GM21515 (cell line): ENCODE measurements around the gene NR2E3.

Experiments
- ATAC-seq: cut with Tn5 transposase; IDR thresholded peaks from one replicate; pipeline ENCODE4 v1.9.1; 2021; ENCODE audit not compliant: unreplicated experiment

Gene NR2E3

DNA sequence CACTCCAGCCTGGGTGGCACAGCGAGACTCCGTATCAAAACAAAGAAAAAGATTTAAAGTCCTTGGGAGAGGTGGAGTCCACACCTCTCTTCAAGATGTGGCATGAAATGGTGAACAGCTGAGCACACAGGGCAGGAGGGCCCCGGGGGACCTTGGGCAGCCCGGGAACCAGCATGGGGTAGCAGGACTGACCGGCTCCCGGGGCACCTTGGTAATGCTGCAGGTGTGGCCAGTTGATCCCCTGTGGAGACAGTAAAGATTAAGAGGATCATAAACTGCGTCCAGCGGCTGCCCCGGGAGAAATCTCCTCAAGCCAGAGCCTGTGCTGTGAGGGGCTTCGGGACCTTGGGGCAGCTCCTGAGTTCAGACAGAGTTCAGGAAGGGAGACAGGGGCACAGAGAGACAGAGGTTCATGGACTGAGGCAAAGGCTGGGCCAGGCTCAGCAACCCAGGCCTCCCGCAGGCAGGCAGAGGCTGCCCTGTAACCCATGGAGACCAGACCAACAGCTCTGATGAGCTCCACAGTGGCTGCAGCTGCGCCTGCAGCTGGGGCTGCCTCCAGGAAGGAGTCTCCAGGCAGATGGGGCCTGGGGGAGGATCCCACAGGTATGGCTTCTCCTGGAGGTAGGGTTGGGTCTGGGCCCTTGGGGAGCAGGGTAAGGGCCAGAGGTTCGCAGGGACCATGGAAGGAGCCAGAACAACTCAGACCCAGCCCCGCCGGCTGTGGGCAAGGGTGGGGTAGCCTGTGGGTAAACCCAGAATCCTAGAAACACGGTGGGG lies at the start of gene NR2E3:
Gene NR2E3, plus strand, starts transcription at position 299 of the 780 bp plus-strand sequence. Its CDS starts 190 bp downstream, at position 489.
- no peak for ATAC-seq

DNA sequence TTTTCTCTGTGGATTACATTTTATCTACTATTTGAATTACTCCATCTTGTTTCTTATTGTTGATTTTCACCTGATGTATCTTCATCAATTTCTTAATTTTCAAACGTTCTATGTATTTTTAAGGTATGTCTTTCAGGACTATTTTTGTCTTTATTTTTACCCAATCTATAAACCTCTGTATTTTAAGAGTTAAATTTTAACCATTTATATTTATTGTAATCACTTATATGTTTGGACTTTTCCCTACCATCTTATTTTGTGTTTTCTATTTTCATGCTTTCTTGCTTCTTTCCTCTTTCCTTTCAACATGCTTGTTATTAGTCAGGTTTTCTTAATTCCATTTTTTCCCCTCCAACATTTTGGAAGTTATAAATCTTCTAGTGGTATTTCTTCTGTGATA lies 49.5 kb upstream of the NR2E3 start:
- no peak for ATAC-seq

DNA sequence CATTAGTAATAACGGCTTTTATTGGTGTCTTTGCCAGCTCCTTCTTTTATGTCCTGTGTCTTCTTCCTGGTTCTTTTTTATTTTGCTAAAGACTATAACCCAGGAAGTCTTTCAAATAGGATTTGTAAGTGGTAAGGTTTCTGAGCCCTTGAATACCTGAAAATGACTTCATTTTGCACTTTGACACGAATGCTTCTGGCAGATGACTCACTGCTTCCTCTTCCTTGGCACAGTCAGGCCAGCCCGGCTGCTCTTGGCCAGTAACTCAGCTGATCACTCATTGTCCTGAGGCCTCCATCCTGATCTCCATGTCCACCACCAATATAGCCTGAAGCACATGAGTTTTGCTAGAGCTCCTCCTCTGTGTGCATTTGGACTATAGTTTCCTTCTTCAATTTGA lies 48.7 kb upstream of the NR2E3 start:
- ATAC-seq = no peak

DNA sequence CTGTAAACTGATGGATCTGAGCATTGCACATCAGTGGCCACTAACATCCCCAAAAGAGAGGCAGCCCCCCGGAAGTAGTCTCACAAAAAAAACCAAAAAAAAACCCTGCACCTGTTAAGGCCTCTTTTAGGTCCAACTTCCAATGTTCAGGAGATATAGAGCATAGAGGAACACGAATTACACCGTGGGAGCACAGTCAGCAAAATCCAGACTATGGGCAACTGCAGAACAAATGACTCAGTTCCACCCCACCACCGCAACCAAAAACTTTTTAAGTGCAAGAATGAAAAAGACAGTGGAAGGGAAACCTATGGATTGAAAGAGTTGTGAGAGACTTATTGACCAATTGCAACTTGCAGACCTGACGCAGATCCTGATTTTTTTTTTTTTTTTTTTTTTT lies 42.2 kb upstream of the NR2E3 start:
- ATAC-seq = no peak

DNA sequence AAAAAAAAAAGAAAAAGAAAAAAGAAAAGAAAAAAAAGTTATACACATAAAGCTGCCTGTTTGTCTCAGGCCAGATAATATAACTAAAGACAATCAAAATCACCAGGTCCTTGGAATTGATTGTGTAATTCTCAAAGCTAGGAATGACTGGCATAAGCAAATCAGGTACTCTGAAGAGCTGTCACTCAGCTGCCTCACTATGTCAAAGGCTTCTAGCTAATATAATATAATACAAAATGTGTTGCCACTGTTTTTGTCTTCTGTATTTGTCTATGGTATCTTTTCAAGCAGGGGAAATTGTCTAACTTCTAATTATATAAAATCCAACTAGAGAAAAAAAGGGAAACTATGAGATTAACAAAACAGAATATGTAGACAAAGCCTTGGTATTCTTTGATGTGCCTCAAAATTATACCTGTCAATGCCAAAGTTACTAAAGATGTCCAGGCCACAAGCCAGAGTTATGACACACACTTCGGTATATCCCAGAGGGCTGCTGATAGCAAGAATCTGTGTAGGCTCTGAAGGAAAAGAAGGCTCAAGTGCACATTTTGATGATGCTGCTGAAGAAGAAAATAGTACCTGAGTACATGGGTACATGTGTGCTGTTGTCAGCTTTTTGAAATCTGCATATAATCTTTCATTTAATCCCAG lies 37.0 kb upstream of the NR2E3 start:
- ATAC-seq = no peak

DNA sequence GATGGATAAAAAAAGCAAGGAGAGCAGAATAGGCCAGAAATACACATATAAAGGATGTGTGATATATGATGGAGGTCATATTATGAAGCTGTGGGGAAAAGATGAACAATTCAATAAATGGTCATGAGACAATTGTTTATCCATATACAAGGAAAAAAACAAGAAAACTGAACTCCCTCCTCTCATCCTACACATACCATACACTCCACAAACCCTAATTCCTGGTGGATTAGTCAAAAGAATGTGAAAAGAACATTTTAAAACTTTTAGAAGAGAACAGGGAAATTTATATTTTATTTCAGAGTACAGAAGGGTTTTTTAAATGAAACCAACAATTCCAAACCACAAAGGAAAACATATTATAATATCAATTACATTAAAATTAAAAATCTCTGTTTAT lies 34.5 kb upstream of the NR2E3 start:
- no peak for ATAC-seq

DNA sequence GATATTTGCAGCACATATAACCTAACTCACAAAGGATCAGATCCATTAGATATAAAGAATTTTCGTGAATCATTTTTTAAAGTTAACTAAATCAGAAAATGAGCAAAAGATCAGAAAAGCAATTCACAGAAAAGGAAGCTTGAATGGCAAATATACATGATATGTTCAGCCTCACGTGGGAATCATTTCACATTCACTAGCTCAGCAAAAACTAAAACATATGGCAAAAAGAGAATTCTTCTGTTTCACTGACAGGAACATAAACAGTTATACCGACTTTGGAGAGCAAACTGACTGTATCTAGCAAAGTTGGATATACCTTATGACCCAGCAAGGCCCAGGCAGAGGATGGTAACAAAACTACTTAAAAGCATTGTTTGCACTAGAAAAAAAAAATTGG lies 34.0 kb upstream of the NR2E3 start:
- no peak for ATAC-seq

DNA sequence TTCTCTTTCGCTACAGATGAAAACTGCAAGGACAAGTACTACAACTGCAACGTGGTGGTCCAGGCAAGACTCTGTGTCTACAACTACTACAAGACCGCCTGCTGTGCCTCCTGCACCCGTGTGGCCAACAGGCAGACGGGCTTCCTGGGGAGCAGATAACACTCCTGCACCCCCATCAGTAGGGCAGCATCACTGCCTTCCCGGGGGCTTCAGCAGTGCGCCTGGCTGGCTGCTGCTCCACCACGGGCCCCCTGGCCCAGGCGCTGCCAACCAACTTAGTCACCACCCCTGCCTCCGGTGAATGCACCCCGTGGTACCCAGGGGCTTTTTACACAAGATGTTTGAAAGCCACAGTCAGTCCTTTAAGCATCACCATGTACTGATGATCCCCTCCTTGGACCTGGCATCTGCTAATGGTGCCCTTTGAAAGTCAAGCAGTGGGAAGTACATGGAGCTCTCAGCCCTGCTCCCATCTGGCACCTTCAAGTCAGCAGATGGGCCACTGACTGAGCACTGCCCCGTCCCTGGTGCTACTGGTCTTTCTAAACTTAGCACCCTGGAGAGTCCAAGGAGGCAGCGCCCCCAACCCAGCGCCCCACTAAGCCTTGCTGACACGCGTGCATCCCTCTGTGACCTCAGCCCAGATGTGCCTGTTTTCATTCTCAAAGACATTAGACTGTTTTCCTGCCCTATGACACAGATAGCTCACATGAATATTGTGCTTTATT lies 33.0 kb upstream of the NR2E3 start:
- no peak for ATAC-seq

DNA sequence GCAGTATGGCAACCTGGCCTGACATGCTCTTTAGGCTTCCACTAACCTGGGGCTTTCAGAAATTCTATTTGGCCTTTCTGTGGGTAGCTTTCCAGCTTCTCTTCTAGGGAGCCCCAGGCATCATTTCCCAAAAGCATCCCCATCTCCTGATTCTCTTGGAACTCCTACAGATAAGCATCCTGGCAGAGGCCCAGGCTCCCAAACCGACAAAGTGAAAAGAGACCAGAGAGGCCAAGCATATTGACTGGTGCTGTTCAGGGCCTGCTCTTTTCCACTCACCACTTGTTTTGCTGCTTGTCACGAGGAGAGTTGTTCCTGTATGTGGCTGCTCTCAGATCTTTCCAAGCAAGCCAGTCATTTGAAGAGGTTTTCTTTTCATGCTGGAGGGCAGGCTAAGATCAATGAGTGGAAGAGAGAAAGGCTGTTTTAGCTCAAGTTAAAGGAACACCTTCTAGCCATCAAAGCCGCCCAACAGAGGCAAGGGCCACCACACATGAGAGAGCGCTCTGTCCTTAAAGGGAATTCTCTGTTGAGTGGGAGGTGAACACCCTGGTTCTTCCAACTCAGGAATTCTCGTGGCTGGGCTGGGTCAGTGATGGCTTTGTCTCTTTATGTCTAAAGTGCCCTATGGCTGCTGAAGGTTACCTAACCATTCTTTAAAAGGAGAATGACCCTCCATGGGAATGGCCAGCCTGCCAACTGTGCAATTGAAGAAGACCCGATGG lies 31.1 kb upstream of the NR2E3 start:
- no peak for ATAC-seq

DNA sequence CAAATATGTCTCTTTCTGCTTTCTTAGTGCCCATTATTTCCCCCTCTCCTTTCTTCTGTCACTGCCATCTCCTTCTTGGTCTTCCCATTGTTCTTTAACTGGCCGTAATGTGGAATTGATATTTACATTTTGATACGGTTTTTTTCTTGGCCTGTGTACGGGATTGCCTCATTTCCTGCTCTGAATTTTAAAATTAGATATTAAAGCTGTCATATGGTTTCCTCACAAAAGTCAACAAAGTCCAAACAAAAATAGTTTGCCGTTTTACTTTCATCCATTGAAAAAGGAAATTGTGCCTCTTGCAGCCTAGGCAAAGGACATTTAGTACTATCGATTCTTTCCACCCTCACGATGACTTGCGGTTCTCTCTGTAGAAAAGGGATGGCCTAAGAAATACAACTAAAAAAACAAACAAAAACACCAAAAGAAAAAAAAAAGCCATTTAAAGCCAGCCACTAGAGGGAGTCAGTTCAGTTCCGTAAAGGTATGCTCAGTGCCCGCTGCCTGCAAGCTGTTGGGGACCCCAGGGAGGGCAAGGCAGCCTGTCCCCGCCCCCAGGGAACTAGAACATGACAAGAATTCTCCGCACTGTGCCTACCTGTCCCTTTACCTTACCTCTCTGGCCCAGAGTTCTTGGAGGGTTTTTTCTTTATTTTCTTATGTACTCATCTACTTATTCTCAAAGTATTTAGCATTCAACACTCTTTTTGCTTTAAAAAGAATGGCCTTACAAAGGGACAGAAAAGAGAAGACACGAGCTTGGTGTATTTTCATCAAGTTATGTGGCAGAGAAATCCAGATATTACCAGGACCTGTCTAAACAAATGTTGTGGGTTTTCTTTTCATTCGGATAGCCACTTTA lies 30.0 kb upstream of the NR2E3 start:
- no peak for ATAC-seq

DNA sequence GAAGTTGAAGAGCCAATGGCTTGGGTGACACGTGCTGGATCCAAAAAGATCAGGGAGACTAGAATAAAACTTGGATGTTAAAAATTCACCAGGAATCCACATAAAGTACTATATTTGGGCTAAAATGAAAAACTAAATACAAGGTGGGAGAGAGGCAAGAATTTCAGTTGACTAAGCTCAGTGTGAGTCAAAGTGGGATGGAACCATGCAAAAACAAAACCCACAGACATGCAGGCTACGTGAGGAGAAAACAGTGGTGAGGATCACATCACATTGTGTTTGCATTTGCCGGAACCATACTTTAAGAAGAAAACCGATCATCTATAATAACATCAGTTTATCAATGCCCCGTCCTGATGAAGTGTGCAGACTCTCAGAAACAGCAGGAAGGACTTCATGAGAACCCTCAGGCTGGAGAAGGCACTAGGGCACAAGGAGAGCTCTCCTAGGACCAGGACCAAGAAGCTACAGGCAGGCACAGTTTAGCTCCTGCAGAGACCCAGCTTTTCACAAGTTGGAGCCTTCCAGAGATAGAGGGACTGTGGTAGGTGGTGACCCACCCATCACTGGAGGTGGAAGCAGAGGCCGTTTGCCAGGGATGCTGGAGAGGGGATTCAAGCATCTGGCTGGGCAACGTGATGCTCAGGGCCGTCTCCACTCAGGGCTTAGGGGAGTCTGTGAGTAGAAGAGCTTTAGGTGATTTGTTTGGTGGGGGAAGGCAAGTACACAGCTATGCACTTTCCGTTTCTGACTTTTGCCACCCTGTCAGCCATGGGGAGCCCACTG lies 29.0 kb upstream of the NR2E3 start:
- ATAC-seq = peak; percentile 67

DNA sequence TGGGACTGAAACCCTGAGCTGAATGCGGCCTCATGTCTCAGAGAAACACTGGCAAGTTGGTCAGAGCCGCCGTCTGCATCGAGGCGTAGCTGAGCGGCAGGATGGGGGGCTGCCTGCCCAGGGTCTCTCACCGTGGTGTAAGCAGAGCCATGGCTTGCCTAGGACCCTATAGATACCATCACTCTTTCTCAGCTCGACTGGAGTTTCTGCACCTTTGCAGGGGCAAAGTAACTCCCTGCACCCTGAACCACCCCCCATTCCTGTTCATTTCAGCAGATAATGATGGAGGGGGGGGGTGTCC lies 28.4 kb upstream of the NR2E3 start:
- no peak for ATAC-seq

DNA sequence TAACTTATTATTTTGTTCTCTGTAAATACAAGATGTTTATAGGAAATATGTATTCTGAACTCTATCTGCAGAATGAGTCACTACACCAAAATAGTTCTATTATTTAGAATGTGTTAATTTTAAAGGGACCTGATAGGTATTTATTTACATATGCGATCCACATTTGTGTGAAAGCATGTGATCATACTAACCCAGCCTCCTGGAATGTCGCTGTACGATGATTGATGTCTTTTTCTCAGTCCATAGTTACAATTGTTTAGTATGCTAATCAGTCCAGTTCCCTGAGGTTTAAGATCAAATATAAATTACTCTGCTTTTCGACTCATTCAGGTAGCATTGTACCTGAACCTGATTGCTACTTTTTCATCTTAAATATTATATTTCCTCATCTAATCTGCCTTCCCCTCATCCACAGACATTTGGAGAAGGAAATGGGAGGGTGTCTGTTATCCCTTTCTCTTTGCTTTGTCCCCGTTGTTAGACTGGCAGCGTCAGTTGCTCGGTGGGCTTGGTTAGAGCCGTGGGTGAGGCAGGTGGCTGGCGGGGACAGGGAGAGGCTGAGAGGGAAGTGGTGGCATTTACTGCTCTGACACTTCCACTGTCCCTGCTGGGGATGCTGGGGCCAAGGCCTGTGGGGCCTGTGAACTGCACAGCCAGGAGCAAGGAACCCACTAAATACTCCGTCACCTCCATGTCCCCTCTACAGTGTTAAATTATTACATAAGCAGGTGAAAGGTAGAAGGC lies 27.8 kb upstream of the NR2E3 start:
- ATAC-seq = no peak

DNA sequence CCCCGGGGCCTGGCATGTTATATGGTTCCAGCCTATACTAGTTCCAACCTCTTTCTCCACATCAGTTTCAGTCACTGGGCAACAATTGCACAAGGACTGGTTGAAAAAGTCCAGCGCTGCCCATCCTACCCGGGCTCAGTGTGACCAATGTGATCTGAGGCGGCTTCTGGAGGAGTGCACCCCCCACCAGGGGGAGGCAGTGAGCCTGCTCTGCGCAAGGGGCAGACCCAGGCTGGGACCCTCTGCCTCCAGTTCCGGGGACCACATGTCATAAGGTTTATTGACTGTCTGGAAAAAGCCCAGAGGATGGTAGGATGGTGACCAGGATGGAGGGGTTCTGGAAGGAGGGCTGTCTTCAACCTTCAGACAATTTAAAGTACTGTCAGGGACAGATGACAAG lies 25.6 kb upstream of the NR2E3 start:
- ATAC-seq = no peak

DNA sequence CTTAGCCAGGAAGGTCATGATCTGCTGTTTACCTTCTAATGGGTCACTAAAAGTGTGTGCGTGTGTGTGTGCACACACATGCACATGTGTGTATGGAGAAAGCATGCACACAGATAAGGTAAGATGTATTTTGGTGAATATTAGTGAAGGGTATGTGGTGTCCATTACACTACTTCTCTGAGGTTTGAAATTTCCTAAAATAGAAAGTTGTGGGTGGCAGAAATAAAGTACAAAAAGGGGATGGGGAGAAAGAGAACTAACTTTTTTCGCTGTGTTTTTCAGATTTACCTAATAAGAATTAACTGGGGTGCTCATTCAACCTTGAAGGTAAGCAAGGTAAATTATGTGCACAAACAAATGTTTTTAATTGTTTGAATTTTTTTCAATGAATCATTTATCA lies 24.4 kb upstream of the NR2E3 start:
- no peak for ATAC-seq

DNA sequence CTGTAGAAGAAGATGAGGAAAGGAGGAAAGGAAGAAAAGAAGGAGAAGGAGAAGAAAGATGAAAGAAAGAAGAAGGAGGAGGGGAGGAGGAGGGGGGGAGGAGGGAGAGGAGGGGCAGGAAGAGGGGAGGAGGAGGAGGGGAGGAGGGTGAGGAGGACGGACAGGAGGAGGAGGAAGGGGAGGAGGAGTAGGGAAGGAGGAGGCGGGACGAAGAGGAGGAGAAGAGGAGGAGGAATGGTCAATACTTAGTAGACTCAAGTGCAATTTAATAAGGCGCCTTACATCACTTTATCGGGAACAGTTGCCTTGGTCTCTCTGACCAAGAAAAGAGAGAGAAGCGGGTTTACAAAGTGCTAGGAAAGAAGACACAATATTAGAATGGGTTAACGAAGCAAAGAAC lies 23.7 kb upstream of the NR2E3 start:
- ATAC-seq = no peak

DNA sequence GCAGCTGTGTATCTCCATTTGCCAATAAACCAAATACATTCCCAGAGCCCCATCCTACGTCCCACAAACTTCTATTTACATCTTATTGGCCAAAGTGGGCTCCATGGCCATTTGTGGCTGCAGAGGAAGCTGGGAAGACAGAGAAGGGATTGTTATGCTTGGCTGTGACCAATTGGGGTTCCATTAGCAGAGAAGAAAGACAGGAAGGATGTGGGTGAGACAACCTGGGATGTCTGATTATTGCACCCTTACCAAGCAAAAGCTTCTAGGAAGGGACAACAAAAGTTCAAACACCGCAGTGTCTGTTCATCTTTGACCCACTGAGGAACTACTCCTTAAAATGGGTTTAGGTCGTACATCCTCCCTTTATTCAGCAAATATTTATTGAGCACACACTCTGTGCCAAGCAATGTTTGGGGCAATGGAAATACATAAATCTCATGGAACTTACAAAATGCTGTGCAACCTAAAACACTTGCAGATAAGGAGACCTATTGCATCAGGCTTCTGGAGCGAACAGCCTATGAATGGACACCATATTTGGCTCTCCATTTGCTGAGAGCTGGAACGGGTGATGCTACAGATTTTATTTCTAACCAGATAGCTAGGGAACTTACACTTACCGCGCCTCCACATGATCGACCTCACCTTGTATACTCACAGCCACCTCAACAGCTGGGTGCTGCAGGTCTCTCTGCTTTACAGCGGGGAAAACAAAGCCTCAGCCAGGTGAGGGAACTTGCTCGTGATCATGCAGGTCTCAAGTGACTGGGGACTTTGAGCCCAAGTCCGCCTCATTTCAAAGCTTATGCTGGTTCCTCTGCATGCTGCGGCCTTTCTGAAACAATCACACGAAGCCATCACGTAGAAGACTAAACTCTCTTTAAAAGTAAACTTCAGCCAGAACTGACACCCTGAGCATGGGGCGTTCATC lies 21.4 kb upstream of the NR2E3 start:
- no peak for ATAC-seq

DNA sequence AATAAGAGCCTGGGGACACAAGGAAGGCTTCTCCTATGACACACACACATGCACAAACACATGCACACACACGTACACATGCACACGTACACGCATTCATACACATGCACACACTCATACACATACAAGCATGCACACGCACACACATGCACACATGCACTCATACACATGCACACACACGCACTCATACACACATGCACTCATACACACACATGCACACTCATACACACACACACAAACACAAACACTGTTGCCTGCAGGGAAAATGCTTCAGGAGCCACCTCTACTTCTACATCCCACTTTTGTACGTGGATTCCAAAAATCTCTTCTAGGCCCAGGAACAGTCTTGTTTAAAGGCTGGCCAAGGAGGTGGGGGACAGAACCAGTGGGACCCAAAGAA lies 20.7 kb upstream of the NR2E3 start:
- no peak for ATAC-seq
